Spleen (tissue), 7 donors: ENCODE measurements around the gene XIRP1.

ENCODE experiments used
- POLR2A ChIP-seq, 3 donors: fragments of 450-650 bp; IDR thresholded peaks; one replicate each; pipeline ENCODE4 v1.5.1; 2017; ENCODE audit warnings: antibody characterized with exemption in 3 of 3, mild to moderate bottlenecking in 1 of 3
- TF ChIP-seq, protein P1 (sequence below), 11 experiments: fragments of 200-600 bp in 7 of 11; fragments of 450-650 bp in 4 of 11; sonication (generic) in 4 of 11; IDR thresholded peaks in 8 of 11; conservative IDR thresholded peaks in 3 of 11; 1 replicate in 7 of 11; 2 replicates in 4 of 11; pipeline versions ENCODE4 v1.4.0 to v1.8.0; 2016 to 2021; ENCODE audit warnings: antibody characterized with exemption in 11 of 11, inconsistent platforms in 4 of 11, mild to moderate bottlenecking in 1 of 11
- donor health status: DM: no; HTN: no; CAD: no; lungs with moderate emphysema.
- donor health status: DM: no; HTN: no; CAD: no.
- donor health status: DM: no; HTN: no; CAD: no.

DNA sequence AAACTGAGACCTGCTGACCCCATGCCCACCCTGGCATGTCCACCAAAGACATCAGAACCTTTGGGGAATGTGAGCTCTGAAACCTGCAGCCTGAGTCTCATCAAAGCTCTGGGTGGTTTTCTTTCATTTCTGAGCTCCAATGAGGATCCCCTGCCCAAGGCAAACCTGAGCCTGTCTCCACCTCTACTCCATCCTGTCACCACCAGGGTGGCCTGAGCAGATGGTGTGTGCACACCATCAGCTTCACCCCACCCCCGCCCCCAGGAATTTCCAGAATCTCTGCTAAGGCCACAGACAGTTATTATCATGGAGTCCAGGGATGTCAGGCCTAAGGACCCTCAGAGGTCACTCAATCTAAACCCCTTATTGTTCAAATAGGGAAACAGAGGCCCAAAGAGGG is 1.3 kb downstream of the XIRP1 start:
- TF ChIP-seq POLR2A (IDR thresholded peaks at IDR 0.05) = no peak
- TF ChIP-seq, protein P1, sequence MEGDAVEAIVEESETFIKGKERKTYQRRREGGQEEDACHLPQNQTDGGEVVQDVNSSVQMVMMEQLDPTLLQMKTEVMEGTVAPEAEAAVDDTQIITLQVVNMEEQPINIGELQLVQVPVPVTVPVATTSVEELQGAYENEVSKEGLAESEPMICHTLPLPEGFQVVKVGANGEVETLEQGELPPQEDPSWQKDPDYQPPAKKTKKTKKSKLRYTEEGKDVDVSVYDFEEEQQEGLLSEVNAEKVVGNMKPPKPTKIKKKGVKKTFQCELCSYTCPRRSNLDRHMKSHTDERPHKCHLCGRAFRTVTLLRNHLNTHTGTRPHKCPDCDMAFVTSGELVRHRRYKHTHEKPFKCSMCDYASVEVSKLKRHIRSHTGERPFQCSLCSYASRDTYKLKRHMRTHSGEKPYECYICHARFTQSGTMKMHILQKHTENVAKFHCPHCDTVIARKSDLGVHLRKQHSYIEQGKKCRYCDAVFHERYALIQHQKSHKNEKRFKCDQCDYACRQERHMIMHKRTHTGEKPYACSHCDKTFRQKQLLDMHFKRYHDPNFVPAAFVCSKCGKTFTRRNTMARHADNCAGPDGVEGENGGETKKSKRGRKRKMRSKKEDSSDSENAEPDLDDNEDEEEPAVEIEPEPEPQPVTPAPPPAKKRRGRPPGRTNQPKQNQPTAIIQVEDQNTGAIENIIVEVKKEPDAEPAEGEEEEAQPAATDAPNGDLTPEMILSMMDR (IDR thresholded peaks at IDR 0.05 in 8 of 11, conservative IDR thresholded peaks at IDR 0.05 in 3 of 11) = no peak
